Loucy (cell line): ENCODE data around the gene GRIK2.

Source experiments
- H2AFZ ChIP-seq: fragments of 200-600 bp; sonication (generic); 2 replicates; pipeline ENCODE4 v1.6.0; 2016; ENCODE audit warnings: antibody characterized with exemption, mild to moderate bottlenecking, low read length, moderate library complexity
- H3F3A ChIP-seq: fragments of 200-600 bp; 2 replicates; pipeline ENCODE4 v1.6.0; 2016; ENCODE audit warnings: antibody characterized with exemption, low read depth, mild to moderate bottlenecking
- H3K27me3 ChIP-seq: fragments of 200-600 bp; sonication (generic); 2 replicates; pipeline ENCODE4 v1.6.1; 2014; ENCODE audit warnings: low read length, mild to moderate bottlenecking; ENCODE audit not compliant: insufficient read depth, poor library complexity, severe bottlenecking
- H3K36me3 ChIP-seq: fragments of 200-600 bp; sonication (generic); 2 replicates; pipeline ENCODE4 v1.6.1; 2016; ENCODE audit warnings: low read length; ENCODE audit not compliant: insufficient read depth
- H3K4me1 ChIP-seq: fragments of 200-600 bp; sonication (generic); 2 replicates; pipeline ENCODE4 v1.5.1; 2014; ENCODE audit warnings: low read length, mild to moderate bottlenecking; ENCODE audit not compliant: insufficient read depth, poor library complexity, severe bottlenecking
- H3K4me2 ChIP-seq: fragments of 200-600 bp; sonication (generic); 2 replicates; pipeline ENCODE4 v1.6.0; 2014; ENCODE audit warnings: antibody characterized with exemption, low read length, low read depth, mild to moderate bottlenecking; ENCODE audit not compliant: poor library complexity, severe bottlenecking
- H3K4me3 ChIP-seq: fragments of 200-600 bp; sonication (generic); 2 replicates; pipeline ENCODE4 v1.5.1; 2014; ENCODE audit warnings: low read length, mild to moderate bottlenecking, mixed read lengths; ENCODE audit not compliant: poor library complexity, severe bottlenecking
- H3K79me2 ChIP-seq: fragments of 200-600 bp; sonication (generic); 2 replicates; pipeline ENCODE4 v1.6.1; 2014; ENCODE audit warnings: low read length; ENCODE audit not compliant: insufficient read depth
- H3K9ac ChIP-seq: fragments of 200-600 bp; sonication (generic); 2 replicates; pipeline ENCODE4 v1.6.0; 2014; ENCODE audit warnings: mild to moderate bottlenecking, low read depth, low read length, moderate library complexity; ENCODE audit not compliant: poor library complexity, severe bottlenecking
- H3K9me2 ChIP-seq: fragments of 200-600 bp; sonication (generic); replicated peaks from 2 replicates; pipeline ENCODE4 v1.6.1; 2016; ENCODE audit warnings: low read depth, low read length, mixed read lengths
- H3K9me3 ChIP-seq: fragments of 200-600 bp; sonication (generic); 2 replicates; pipeline ENCODE4 v1.6.1; 2014; ENCODE audit warnings: mild to moderate bottlenecking, antibody characterized with exemption, low read length, low read depth; ENCODE audit not compliant: insufficient read depth
- H4K20me1 ChIP-seq: fragments of 200-600 bp; sonication (generic); 2 replicates; pipeline ENCODE4 v1.6.0; 2014; ENCODE audit warnings: antibody characterized with exemption, low read length, mild to moderate bottlenecking; ENCODE audit not compliant: insufficient read depth, poor library complexity, severe bottlenecking
- EZH2phosphoT487 ChIP-seq: fragments of 200-600 bp; IDR thresholded peaks from 2 replicates; pipeline ENCODE4 v1.6.1; 2018; ENCODE audit warnings: antibody characterized with exemption, mild to moderate bottlenecking, moderate library complexity, borderline replicate concordance
- TF ChIP-seq, protein P1 (sequence below): fragments of 200-600 bp; sonication (generic); conservative IDR thresholded peaks from 2 replicates; pipeline ENCODE4 v1.5.1; 2014; ENCODE audit warnings: mild to moderate bottlenecking, antibody characterized with exemption, low read length

Gene GRIK2

DNA sequence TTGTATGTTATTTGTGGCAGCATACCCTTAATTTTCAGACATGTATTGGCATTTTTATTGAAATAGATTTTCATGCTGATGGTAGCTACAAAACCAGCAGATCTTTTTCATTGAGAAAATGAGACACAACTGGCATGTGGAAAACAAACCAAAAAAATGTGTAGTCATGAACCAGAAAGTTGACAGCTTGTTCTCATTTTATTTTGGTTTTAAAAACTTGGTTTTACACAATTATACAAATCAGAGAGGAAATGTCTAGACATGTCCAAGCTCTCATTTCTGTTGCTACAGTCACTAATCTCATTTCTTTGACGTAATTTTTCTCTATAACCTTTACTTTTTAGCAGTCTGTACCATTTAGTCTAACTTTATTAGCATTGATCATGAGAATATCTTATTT lies 85.4 kb downstream of the GRIK2 start:
- Histone ChIP-seq H4K20me1 (no peaks in the 10 kb centered on the region), H3K4me1 (no peaks in the 10 kb centered on the region), H3K36me3 (no peaks in the 10 kb centered on the region), H3K4me2 (no peak overlapping the region), H3K9ac (no peak overlapping the region), H3F3A (no peaks in the 10 kb centered on the region), H3K4me3 (no peak overlapping the region), H3K9me3 (no peaks in the 10 kb centered on the region), H3K79me2 (no peaks in the 10 kb centered on the region), H3K27me3 (no peaks in the 10 kb centered on the region), H3K9me2 (no peaks in the 10 kb centered on the region), H2AFZ (no peak overlapping the region)
- TF ChIP-seq, protein P1, sequence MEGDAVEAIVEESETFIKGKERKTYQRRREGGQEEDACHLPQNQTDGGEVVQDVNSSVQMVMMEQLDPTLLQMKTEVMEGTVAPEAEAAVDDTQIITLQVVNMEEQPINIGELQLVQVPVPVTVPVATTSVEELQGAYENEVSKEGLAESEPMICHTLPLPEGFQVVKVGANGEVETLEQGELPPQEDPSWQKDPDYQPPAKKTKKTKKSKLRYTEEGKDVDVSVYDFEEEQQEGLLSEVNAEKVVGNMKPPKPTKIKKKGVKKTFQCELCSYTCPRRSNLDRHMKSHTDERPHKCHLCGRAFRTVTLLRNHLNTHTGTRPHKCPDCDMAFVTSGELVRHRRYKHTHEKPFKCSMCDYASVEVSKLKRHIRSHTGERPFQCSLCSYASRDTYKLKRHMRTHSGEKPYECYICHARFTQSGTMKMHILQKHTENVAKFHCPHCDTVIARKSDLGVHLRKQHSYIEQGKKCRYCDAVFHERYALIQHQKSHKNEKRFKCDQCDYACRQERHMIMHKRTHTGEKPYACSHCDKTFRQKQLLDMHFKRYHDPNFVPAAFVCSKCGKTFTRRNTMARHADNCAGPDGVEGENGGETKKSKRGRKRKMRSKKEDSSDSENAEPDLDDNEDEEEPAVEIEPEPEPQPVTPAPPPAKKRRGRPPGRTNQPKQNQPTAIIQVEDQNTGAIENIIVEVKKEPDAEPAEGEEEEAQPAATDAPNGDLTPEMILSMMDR, result no peak
- no peak for TF ChIP-seq EZH2phosphoT487

DNA sequence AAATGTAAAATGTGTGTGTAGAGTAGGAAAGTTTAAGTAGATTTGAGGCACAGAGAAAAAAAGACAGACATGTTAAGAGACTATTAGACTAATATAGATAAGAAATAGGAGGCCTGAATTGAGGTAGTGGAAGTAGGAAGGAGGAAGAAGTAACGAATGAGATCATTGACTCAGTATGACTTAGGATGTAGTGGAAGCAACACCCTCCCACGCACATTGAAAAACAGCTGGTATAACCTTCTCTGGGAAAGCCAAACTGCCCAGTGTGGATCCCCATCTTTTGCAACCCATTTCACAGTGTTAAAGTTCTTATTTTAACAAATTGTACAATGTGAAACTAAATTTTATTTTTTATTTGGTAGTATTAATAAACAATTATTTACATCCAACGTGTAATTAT lies 89.1 kb downstream of the GRIK2 start:
- no peaks in the 10 kb centered on the region for H3F3A ChIP-seq
- H3K36me3 ChIP-seq, result no peaks in the 10 kb centered on the region
- H3K79me2 ChIP-seq, result no peaks in the 10 kb centered on the region
- no peak overlapping the region for H2AFZ ChIP-seq
- H3K27me3 ChIP-seq, result no peaks in the 10 kb centered on the region
- H3K4me2 ChIP-seq, result no peak overlapping the region
- no peaks in the 10 kb centered on the region for H3K4me1 ChIP-seq
- H3K9me3 ChIP-seq, result no peaks in the 10 kb centered on the region
- no peak overlapping the region for H3K9ac ChIP-seq
- H4K20me1 ChIP-seq, result no peaks in the 10 kb centered on the region
- no peak overlapping the region for H3K4me3 ChIP-seq
- TF ChIP-seq EZH2phosphoT487, result no peak
- TF ChIP-seq, protein P1, result no peak
- no peaks in the 10 kb centered on the region for H3K9me2 ChIP-seq

DNA sequence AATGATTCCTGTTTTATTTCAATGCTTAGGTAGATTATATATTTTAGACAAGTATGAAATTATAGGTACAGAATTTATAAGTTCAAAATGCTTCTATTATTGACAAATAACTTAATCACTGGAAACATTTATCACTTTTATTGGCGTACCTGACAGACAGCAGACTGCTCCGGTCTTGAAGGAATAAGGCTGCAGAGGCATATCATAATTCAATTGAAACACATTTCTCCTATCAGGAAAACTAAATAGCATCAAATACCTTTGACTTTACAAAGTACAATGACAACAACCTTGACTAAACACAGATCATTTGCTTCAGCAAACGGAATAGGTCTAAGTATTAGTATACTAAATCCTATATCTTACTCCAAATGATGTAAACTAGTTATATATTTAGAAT lies 91.3 kb downstream of the GRIK2 start:
- H4K20me1 ChIP-seq, result no peaks in the 10 kb centered on the region
- TF ChIP-seq, protein P1, result no peak
- no peak for TF ChIP-seq EZH2phosphoT487

More for the DNA sequence above, 91.3 kb downstream of the GRIK2 start:
- Histone ChIP-seq H3K9me2 (no peaks in the 10 kb centered on the region), H3F3A (no peaks in the 10 kb centered on the region), H3K4me3 (no peak overlapping the region), H3K4me2 (no peak overlapping the region), H2AFZ (no peak overlapping the region), H3K9me3 (no peaks in the 10 kb centered on the region), H3K79me2 (no peaks in the 10 kb centered on the region), H3K9ac (no peak overlapping the region), H3K36me3 (no peaks in the 10 kb centered on the region), H3K27me3 (no peaks in the 10 kb centered on the region), H3K4me1 (no peaks in the 10 kb centered on the region)
